HL-60/S4 treated with phorbol 12-myristate 13-acetate at 8.2 ng/mL for 4 days and 3 days (cell line): ENCODE measurements around the gene HSPD1.

Source experiments
- in situ Hi-C: fragments of 300-500 bp; cut with MboI; formaldehyde crosslinking; loops from 2 replicates; pipeline ENCODE4 v1.15.0; 2022; ENCODE audit warnings: low sequenced_read_pairs

Gene HSPD1

DNA sequence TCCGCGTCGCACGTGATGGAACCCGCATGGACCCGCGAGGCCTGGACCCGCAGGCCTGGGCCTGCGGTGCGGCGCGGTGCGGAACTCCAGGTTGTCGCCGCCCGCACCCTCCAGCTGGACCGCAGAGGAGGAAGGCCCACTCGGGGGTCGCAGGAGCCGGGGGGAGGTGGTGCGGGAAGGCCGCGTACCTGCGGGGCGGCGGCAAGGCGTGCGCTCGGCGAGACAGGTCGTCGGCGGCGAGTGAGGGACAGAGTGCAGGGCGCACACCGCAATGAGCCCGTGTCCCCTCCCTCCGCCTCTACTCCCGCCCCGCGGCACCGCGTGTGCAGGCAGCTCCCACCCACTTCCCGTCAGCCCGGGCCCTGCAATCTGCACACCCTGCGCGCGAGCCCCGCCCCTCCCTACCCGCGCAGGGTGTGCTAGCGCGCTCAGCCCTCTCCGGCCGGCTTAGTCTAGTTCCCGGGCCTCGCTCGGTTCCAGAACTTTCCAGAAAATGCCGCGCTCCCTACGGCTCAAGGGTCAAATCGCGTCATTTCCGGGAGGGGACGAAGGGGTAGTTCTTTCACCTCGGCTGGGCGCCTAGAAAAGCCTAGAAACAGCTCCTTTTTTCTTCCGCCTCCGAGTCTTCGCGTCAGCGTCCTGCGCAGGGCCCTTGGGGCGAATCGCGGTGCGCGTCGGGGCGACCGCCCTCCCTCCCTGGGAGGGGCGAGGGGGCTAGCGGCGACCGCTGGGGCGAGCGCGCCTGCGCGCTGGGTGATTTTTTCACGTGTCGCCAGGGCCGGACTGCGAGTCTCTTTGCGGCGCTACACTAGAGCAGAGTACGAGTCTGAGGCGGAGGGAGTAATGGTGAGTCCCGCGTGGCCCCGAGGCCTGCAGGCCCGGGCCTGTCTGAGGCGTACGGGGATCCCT lies at the start of gene HSPD1, which contains the start of gene HSPE1:
Gene HSPD1 (minus strand): TSS at position 247 of the 909 bp plus-strand sequence. CDS start 992 bp downstream, outside the sequence.
Gene HSPE1 (plus strand): TSS at position 786 of the 909 bp plus-strand sequence. CDS start 58 bp downstream, at position 844.
- in situ Hi-C loops: no loop called here

- in situ Hi-C loops: no loop called here
These were observed 48.9 kb upstream of the HSPD1 start for GRCh38 chr2:197548582-197548981.

GRCh38 chr2:197547163-197547900 lies 47.7 kb upstream of the HSPD1 start:
- in situ Hi-C loops: no loop called here

GRCh38 chr2:197543206-197543605 lies 43.6 kb upstream of the HSPD1 start:
- in situ Hi-C loops: no loop called here

GRCh38 chr2:197539734-197540133 lies 40.1 kb upstream of the HSPD1 start:
- in situ Hi-C loops: no loop called here

DNA sequence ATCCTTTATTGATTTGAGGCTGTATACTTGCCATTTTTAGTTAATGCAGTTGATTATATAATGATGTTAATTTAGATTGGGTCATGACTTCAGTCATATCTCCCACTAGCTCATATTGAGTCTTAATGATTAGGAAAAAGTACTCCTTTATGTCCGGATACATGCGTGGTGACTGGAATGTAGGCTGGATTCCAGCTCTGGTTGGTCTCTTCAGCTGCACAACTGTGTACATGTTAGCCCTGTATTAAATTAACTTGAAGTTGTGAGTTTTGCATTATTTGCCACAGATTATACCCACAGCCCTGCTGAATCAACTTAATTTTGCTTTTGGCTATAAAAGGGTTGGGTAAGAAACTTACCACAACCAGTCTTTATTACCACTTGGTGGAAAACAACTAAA lies 38.8 kb upstream of the HSPD1 start:
- in situ Hi-C loops: no loop called here

- in situ Hi-C loops: no loop called here
These were observed 17.5 kb upstream of the HSPD1 start for GRCh38 chr2:197517150-197517549.

DNA sequence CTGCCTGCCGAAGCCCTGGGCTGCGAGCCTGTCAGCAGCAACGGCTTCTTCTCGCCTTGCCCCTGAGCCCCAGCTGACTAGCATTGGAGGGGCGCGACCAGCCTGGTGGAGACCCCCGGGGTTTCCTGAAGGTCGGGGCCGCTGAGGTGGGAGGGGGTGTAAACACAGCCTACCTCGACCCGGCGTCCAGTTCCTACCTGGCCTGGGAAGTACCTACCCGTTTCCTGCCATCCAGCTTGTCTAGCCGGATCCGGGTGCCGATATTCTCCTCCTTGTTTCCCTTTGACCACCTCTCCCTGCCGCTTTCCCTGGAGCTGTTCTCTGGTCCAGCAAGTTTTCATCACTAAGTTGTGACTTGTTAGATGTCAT lies 16.7 kb upstream of the HSPD1 start:
- in situ Hi-C loops: no loop called here

- in situ Hi-C loops: no loop called here
These were observed 16.2 kb upstream of the HSPD1 start, which contains the start of gene MOB4 for GRCh38 chr2:197515739-197516392. Gene MOB4, plus strand, starts transcription at chr2:197516066. Its CDS starts 21 bp downstream, at chr2:197516087.

DNA sequence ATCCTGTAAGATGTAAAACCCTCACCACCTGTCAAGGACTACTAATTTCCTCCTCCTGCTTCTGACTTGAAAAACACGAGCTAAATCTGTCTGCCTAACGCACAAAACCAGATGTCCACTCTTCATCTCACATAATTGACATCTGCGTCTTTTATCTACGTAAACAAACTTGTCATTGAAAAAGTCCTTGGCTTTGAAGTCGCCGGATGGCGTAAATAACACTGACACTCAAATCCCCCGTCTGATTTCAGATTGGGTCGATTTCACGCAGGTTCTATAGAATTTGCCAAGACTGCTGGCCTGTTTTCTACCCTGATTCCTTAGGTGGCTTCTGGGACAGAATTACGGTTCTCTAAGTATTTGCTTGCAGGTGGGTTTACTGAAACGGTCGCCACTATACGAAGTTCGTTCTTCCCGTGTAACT lies 15.7 kb upstream of the HSPD1 start:
- in situ Hi-C loops: no loop called here

DNA sequence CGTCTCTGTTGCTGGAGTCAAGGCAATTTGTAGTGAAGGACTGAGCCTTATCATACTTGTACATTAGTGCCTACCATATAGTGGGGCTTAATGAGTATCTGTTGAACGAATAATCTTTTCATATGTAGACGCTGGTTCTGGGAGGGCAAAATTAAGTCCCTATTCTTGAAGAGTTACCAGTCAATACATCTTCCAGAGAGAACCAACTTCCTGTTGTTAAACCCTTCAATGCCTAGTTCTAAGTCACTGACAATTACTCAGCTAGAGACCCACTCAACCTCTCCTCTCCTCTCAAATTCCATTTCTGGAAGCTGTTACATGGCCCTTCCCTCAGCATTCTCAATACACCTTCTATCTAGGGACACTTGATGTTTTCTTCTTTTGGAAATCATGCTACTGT lies 15.1 kb upstream of the HSPD1 start:
- in situ Hi-C loops: no loop called here

GRCh38 chr2:197513915-197514314 lies 14.3 kb upstream of the HSPD1 start:
- in situ Hi-C loops: no loop called here

GRCh38 chr2:197506658-197507057 lies 7.0 kb upstream of the HSPD1 start:
- in situ Hi-C loops: no loop called here

DNA sequence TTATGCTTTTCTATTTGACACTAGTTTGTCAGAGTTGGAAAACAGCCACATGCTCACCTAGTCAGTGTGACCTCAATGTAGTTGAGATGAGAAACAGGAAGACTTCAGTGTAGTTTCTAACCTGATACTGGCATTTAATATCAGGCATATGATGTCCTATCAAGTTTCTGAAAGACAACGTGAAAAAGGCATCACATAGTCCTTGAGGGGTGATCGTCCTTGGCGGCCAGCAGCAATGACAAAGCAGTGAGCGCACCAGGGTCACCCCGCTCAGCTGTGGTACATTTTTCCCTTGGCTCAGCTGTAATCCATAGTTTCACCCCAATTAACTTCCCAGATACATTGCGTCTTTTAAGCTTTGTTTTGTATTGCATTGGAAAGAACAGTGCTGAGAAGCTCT lies 4.9 kb upstream of the HSPD1 start:
- in situ Hi-C loops: no loop called here

GRCh38 chr2:197504000-197504399 lies 4.4 kb upstream of the HSPD1 start:
- in situ Hi-C loops: no loop called here

- in situ Hi-C loops: no loop called here
These were observed 3.0 kb upstream of the HSPD1 start for GRCh38 chr2:197502685-197503084.

DNA sequence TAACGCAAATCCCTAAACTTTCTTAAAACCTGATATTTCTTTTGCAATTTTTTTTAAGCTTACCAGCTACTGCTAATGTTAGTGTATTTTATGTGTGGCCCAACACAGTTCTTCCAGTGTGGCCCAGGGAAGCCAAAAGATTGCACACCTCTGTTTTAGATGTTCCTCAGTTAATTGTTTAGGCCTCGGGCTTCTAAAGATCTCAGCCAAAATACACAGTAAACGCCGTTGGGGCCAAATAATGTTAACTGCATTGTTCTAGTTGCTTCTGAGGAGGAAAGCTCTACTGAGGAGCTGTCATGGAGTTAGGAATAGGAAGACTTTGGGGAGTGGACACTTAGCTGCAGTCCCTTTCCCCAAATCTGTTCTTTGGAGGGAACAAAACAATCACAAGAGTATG lies 2.6 kb upstream of the HSPD1 start:
- in situ Hi-C loops: no loop called here

DNA sequence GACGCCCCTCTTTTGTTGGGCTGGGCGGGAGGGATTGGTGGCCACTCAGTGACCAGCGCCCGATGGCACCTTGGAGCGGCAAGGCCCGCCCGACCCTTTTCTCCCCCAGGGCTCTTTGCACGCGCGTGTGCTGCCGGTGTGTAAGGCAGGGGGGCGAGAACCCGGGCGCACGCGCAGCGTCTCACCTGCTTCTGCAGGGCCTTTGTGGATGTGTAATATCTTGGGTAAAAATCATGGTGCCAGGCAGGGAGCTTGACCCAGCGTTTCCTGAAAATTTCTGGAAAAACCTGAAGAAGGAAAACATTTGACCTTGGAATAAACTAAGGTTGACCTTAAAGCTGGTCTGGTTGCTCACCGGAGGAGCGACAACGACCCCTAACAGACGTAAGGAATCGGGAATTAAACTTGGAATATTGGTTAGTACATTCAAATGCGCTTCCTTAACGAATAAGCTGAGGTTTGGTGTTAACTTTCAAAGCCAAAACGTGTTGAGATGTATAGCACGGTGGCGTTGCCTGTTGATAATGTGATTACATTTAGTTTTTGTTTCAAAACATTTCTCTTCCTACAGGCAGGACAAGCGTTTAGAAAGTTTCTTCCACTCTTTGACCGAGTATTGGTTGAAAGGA lies 977 bp upstream of the HSPD1 start:
- in situ Hi-C loops: no loop called here

GRCh38 chr2:197498937-197499593 lies 575 bp downstream of the HSPD1 start:
- in situ Hi-C loops: no loop called here

DNA sequence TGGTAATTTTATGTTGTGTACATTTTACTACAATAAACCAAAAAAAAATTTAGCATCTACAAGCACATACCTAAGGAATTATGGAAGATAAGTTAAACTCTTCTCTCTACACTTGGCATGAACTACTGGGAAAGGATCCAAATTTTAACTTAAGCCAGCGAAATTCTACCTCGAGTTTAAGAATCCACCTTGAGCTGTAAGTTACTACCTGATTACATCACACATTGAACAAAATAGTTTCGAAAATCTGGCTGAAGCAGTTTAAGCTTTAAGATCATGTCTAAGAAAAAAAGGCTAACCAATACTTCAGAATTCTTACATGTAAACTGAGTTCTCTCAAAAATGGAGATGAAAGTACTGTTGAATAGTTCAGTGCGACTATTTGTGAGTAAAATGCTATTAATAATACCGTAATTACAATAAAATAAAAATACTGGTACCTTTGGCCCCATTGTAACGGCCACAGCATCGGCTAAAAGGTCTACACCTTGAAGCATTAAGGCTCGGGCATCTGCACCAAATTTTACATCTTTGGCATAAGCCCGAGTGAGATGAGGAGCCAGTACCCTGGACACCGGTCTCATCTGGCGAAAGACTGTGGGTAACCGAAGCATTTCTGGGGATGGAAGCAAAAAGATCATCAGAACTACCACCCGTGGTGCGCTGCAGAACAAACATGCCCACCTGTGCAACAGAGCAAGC lies 1.3 kb downstream of the HSPD1 start:
- in situ Hi-C loops: no loop called here
